Liver (tissue), 3 donors: ENCODE measurements around the gene CES1.

Experiments used
- CTCF ChIP-seq: fragments of 150-350 bp; IDR thresholded peaks from 2 replicates; pipeline ENCODE4 v1.5.1; 2017; ENCODE audit warnings: improper control_type of control experiment, low read depth, low read length; ENCODE audit not compliant: missing input control
- FOXA1 ChIP-seq: IDR thresholded peaks from 2 replicates; pipeline ENCODE4 v1.6.1; 2016; ENCODE audit warnings: antibody characterized with exemption
- GABPA ChIP-seq, 2 donors: IDR thresholded peaks in 1 of 2; conservative IDR thresholded peaks in 1 of 2; 2 replicates each; pipeline ENCODE4 v1.6.1; 2016; ENCODE audit warnings: antibody characterized with exemption in 2 of 2, mild to moderate bottlenecking in 1 of 2, moderate library complexity in 1 of 2
- JUND ChIP-seq, 2 donors: IDR thresholded peaks; 2 replicates each; pipeline ENCODE4 v1.6.1; 2016; ENCODE audit warnings: antibody characterized with exemption in 2 of 2
- RAD21 ChIP-seq, 2 donors: IDR thresholded peaks; 2 replicates each; pipeline ENCODE4 v1.6.1; 2016; ENCODE audit warnings: antibody characterized with exemption in 2 of 2, mild to moderate bottlenecking in 2 of 2
- TAF1 ChIP-seq: conservative IDR thresholded peaks from 2 replicates; pipeline ENCODE4 v1.6.1; 2016; ENCODE audit warnings: antibody characterized with exemption, mild to moderate bottlenecking
- YY1 ChIP-seq: IDR thresholded peaks from 2 replicates; pipeline ENCODE4 v1.6.1; 2016; ENCODE audit warnings: antibody characterized with exemption, mild to moderate bottlenecking
- donor health status: healthy.
- donor health status: healthy.

DNA sequence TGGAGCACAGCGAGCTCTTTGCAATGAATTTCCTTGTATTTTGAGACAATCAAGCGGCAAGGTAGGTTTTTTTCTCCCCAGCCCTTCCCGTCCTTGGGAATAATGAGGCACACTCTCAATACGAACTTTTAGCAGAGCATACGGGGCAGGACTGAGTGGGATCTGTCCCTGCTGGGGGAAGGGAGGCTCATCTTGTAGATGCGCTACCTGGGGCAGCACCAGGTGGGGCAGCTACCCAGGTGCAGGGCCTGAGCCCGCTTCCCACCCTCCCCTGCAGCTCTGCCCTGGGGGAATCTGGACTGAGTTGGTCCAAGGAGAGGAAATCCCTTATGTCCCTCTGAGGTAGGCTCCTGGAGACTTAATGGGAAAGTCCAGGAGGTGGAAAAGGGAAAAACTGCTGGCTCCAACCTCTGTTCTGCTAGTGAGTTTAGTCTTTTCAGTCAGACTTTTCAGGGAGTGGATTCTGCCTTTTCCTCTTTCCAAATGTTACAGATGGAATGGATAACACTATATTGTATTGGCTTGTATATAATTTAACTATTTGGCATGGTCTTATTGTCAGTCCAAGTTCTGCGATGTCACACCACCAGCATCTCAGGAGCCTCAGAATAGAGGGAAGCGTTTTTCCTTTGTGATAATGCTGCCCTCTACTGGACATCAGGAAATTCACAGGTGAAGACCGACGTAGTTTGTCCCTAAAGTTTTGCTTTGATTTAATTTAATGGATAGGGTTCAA lies 9.6 kb upstream of the CES1 start:
- TF ChIP-seq CTCF (peak; percentile 90), RAD21 (IDR thresholded peaks at IDR 0.05) (peak; percentile 95), YY1 (no peak), GABPA (IDR thresholded peaks at IDR 0.05 in 1 of 2, conservative IDR thresholded peaks at IDR 0.05 in 1 of 2) (no peak), JUND (IDR thresholded peaks at IDR 0.05) (no peak), FOXA1 (no peak), TAF1 (no peak)
